ENCODE data around the gene LRIG1.

GRCh38 chr3:66382142-66382541 lies 118.7 kb downstream of the LRIG1 start:
- TF ChIP-seq, protein P1, sequence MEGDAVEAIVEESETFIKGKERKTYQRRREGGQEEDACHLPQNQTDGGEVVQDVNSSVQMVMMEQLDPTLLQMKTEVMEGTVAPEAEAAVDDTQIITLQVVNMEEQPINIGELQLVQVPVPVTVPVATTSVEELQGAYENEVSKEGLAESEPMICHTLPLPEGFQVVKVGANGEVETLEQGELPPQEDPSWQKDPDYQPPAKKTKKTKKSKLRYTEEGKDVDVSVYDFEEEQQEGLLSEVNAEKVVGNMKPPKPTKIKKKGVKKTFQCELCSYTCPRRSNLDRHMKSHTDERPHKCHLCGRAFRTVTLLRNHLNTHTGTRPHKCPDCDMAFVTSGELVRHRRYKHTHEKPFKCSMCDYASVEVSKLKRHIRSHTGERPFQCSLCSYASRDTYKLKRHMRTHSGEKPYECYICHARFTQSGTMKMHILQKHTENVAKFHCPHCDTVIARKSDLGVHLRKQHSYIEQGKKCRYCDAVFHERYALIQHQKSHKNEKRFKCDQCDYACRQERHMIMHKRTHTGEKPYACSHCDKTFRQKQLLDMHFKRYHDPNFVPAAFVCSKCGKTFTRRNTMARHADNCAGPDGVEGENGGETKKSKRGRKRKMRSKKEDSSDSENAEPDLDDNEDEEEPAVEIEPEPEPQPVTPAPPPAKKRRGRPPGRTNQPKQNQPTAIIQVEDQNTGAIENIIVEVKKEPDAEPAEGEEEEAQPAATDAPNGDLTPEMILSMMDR (tag by site-specific recombination; IDR thresholded peaks at IDR 0.05) = no peak
- TF ChIP-seq ZNF792 (tag by site-specific recombination; IDR thresholded peaks at IDR 0.05) (no peak), GLIS2 (tag by site-specific recombination; IDR thresholded peaks at IDR 0.05) (no peak), ZNF830 (tag by site-specific recombination; IDR thresholded peaks at IDR 0.05; ENCODE audit: low read depth) (no peak), ZNF776 (tag by site-specific recombination; IDR thresholded peaks at IDR 0.05; ENCODE audit: borderline replicate concordance) (no peak), ZNF24 (tag by site-specific recombination; IDR thresholded peaks at IDR 0.05) (no peak), ZNF514 (tag by site-specific recombination; IDR thresholded peaks at IDR 0.05) (no peak)
- TF ChIP-seq, protein P2, sequence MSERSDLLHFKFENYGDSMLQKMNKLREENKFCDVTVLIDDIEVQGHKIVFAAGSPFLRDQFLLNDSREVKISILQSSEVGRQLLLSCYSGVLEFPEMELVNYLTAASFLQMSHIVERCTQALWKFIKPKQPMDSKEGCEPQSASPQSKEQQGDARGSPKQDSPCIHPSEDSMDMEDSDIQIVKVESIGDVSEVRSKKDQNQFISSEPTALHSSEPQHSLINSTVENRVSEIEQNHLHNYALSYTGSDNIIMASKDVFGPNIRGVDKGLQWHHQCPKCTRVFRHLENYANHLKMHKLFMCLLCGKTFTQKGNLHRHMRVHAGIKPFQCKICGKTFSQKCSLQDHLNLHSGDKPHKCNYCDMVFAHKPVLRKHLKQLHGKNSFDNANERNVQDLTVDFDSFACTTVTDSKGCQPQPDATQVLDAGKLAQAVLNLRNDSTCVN (tag by site-specific recombination; optimal IDR thresholded peaks at IDR 0.05) = no peak
- TF ChIP-seq, protein P3, sequence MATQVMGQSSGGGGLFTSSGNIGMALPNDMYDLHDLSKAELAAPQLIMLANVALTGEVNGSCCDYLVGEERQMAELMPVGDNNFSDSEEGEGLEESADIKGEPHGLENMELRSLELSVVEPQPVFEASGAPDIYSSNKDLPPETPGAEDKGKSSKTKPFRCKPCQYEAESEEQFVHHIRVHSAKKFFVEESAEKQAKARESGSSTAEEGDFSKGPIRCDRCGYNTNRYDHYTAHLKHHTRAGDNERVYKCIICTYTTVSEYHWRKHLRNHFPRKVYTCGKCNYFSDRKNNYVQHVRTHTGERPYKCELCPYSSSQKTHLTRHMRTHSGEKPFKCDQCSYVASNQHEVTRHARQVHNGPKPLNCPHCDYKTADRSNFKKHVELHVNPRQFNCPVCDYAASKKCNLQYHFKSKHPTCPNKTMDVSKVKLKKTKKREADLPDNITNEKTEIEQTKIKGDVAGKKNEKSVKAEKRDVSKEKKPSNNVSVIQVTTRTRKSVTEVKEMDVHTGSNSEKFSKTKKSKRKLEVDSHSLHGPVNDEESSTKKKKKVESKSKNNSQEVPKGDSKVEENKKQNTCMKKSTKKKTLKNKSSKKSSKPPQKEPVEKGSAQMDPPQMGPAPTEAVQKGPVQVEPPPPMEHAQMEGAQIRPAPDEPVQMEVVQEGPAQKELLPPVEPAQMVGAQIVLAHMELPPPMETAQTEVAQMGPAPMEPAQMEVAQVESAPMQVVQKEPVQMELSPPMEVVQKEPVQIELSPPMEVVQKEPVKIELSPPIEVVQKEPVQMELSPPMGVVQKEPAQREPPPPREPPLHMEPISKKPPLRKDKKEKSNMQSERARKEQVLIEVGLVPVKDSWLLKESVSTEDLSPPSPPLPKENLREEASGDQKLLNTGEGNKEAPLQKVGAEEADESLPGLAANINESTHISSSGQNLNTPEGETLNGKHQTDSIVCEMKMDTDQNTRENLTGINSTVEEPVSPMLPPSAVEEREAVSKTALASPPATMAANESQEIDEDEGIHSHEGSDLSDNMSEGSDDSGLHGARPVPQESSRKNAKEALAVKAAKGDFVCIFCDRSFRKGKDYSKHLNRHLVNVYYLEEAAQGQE (tag by site-specific recombination; IDR thresholded peaks at IDR 0.05) = no peak
